ENCODE data around the gene CDC42BPA.

DNA sequence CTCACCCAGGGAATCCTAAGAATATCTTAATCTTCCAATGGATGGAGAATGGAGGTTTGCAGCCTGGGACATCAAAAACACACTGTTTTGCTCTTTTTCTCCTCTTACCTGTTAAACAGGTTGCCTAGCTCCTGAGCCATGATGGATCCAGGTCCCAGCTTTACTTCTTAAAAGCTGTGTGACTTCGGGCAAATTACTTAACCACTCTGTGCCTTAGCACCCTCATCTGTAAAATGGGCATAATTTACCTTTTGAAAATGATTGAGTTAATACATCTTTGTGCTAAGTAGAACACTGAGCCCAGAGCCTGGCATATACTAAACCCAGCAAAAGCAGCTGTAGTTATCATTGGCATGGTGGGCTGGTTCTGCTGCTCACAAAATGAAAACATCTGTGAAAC lies 368.0 kb downstream of the CDC42BPA start:
- TF ChIP-seq POLR2A (IDR thresholded peaks at IDR 0.05) = no peak
- TF ChIP-seq CTCF (IDR thresholded peaks at IDR 0.05) = no peak
